ENCODE results near the gene PCGF6. TPM values are rescaled to one million over a fixed set of nuclear protein-coding genes. Genes with fewer than 3 reads are reported as not detected.

PCGF6 gene
- total RNA-seq, 1 experiment from 2014 or later, result 11.6 TPM

DNA sequence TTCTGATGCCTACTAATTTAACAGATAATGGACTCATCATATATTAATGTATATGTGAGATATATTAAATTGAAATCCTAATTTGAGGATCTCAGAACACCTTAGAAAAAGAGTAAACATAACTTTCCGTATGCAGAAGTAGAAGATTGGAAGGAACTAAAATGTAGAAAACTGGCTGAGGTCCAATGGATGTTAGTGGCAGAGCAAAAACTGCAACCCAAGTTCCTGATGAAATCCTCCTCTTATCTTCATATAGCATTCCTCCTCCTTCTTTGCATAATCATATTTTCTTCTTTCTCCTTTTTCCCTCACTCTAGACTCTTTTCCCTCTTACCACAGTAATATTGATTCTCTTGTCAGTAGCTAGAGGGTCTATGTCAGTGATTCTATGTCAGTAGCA, 68.0 kb downstream of the PCGF6 start:
- H3K4me2 ChIP-seq (ENCODE audit: low read length), result no peak overlapping the region
- H3K36me3 ChIP-seq (ENCODE audit: low read depth, low read length), result no peaks in the 10 kb centered on the region
- H3K27ac ChIP-seq (ENCODE audit: low read length), result no peak overlapping the region
- H3K9ac ChIP-seq (ENCODE audit: low read length), result no peak overlapping the region
- TF ChIP-seq EZH2 (IDR thresholded peaks at IDR 0.05; ENCODE audit: low read length, unreplicated experiment), result no peak
- TF ChIP-seq EZH2phosphoT487 (IDR thresholded peaks at IDR 0.05; ENCODE audit: borderline replicate concordance, low read length), result no peak
- TF ChIP-seq, protein P1, sequence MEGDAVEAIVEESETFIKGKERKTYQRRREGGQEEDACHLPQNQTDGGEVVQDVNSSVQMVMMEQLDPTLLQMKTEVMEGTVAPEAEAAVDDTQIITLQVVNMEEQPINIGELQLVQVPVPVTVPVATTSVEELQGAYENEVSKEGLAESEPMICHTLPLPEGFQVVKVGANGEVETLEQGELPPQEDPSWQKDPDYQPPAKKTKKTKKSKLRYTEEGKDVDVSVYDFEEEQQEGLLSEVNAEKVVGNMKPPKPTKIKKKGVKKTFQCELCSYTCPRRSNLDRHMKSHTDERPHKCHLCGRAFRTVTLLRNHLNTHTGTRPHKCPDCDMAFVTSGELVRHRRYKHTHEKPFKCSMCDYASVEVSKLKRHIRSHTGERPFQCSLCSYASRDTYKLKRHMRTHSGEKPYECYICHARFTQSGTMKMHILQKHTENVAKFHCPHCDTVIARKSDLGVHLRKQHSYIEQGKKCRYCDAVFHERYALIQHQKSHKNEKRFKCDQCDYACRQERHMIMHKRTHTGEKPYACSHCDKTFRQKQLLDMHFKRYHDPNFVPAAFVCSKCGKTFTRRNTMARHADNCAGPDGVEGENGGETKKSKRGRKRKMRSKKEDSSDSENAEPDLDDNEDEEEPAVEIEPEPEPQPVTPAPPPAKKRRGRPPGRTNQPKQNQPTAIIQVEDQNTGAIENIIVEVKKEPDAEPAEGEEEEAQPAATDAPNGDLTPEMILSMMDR (conservative IDR thresholded peaks at IDR 0.05; ENCODE audit: low read depth, low read length), result no peak
- no peak for ATAC-seq
- POLR2A ChIA-PET (ENCODE audit: unreplicated experiment), result no interaction called here
- peaks cover 4% of the 10 kb centered on the region; the same call in 1 of the 2 replicates for H3K4me1 ChIP-seq (ENCODE audit: insufficient read depth, low read length)
- no peaks in the 10 kb centered on the region for H3K9me2 ChIP-seq (replicated peaks; ENCODE audit: low read length)
- CTCF ChIA-PET, result no interaction called here
- intact Hi-C loops (cut with micrococcal nuclease), result no loop called here
- H3K79me2 ChIP-seq (ENCODE audit: low read length), result no peaks in the 10 kb centered on the region
- no peaks in the 10 kb centered on the region for H3F3A ChIP-seq (ENCODE audit: low read length, unreplicated experiment)
- H3K9me3 ChIP-seq (ENCODE audit: low read length), result no peaks in the 10 kb centered on the region
- no peak overlapping the region for H3K4me3 ChIP-seq (ENCODE audit: low read length)
- H4K20me1 ChIP-seq (ENCODE audit: low read length), result no peaks in the 10 kb centered on the region
- no TSS peak for BruUV-seq (replicated peaks)
- no peaks in the 10 kb centered on the region for H3K27me3 ChIP-seq (ENCODE audit: low read length)
- no peak for DNase-seq
- no peak overlapping the region for H2AFZ ChIP-seq (ENCODE audit: low read length)

DNA sequence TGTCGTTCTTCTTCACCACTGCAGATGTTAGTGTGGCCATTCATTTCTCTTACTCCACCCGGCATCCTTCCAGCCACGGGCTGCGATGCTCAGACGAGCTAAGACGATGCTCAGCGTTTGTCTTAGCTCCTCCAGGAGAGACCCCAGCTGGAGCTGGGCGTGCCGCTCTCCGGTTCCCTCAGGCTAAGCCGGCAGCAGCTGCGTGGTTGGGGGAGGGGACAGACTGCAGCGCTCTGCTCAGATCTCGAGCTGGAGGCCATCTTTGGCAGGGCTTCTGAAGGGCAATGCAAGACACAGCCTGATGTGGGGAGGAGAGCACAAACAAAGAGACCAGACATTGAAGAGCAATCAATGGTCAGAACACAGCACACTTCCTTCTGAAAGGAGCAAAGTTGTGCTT, 69.2 kb downstream of the PCGF6 start:
- intact Hi-C loops (cut with micrococcal nuclease), result no loop called here
- Histone ChIP-seq H2AFZ (ENCODE audit: low read length) (no peak overlapping the region), H3K4me2 (ENCODE audit: low read length) (no peak overlapping the region), H3K4me1 (ENCODE audit: insufficient read depth, low read length) (peaks cover 4% of the 10 kb centered on the region; the same call in 1 of the 2 replicates), H3K4me3 (ENCODE audit: low read length) (no peak overlapping the region), H3K9me3 (ENCODE audit: low read length) (no peaks in the 10 kb centered on the region), H3F3A (ENCODE audit: low read length, unreplicated experiment) (no peaks in the 10 kb centered on the region), H3K9ac (ENCODE audit: low read length) (no peak overlapping the region), H3K9me2 (replicated peaks; ENCODE audit: low read length) (no peaks in the 10 kb centered on the region), H4K20me1 (ENCODE audit: low read length) (no peaks in the 10 kb centered on the region), H3K27me3 (ENCODE audit: low read length) (no peaks in the 10 kb centered on the region), H3K27ac (ENCODE audit: low read length) (no peak overlapping the region), H3K79me2 (ENCODE audit: low read length) (no peaks in the 10 kb centered on the region), H3K36me3 (ENCODE audit: low read depth, low read length) (no peaks in the 10 kb centered on the region)
- TF ChIP-seq EZH2 (IDR thresholded peaks at IDR 0.05; ENCODE audit: low read length, unreplicated experiment) (no peak), EZH2phosphoT487 (IDR thresholded peaks at IDR 0.05; ENCODE audit: borderline replicate concordance, low read length) (no peak)
- TF ChIP-seq, protein P1 (conservative IDR thresholded peaks at IDR 0.05; ENCODE audit: low read depth, low read length), result no peak
- POLR2A ChIA-PET (ENCODE audit: unreplicated experiment), result no interaction called here
- no peak for DNase-seq
- no peak for ATAC-seq
- no TSS peak for BruUV-seq (replicated peaks)
- CTCF ChIA-PET, result no interaction called here

DNA sequence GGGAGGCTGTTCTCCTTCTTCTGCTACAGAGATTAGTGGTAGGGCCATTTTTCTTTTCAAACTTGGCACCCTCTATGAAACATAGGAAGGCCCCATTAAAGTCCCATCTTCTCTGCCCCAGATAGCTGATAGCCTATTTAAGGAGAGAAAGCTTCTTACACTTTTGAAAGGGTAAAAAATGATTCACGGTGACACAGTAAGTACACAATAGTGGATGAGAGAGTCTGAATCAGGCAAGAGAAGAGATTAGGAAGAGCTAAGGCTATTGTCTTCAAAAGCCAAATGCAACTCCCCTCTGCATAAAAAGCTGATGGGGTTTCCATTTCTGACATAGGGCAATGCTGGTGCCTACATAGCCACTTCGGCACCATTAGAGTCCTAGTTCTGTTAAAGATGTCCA, 70.4 kb downstream of the PCGF6 start:
- Histone ChIP-seq H3F3A (ENCODE audit: low read length, unreplicated experiment) (no peaks in the 10 kb centered on the region), H3K36me3 (ENCODE audit: low read depth, low read length) (no peaks in the 10 kb centered on the region), H4K20me1 (ENCODE audit: low read length) (no peaks in the 10 kb centered on the region), H3K27ac (ENCODE audit: low read length) (no peak overlapping the region), H3K27me3 (ENCODE audit: low read length) (no peaks in the 10 kb centered on the region), H2AFZ (ENCODE audit: low read length) (no peak overlapping the region), H3K4me2 (ENCODE audit: low read length) (0 out of 2 replicates have a peak overlapping the region, but pooled peaks have one; percentile 3), H3K79me2 (ENCODE audit: low read length) (no peaks in the 10 kb centered on the region), H3K9me2 (replicated peaks; ENCODE audit: low read length) (no peaks in the 10 kb centered on the region), H3K9me3 (ENCODE audit: low read length) (no peaks in the 10 kb centered on the region), H3K4me3 (ENCODE audit: low read length) (no peak overlapping the region), H3K9ac (ENCODE audit: low read length) (no peak overlapping the region), H3K4me1 (ENCODE audit: insufficient read depth, low read length) (peaks cover 4% of the 10 kb centered on the region; the same call in 1 of the 2 replicates)
- ChIA-PET CTCF (no interaction called here), POLR2A (ENCODE audit: unreplicated experiment) (interaction anchor here (0.6 kb wide), 1 partner anchor 116 kb away, joined by 3 read pairs; the partner anchor contains the start of gene PDCD11)
- no peak for TF ChIP-seq EZH2phosphoT487 (IDR thresholded peaks at IDR 0.05; ENCODE audit: borderline replicate concordance, low read length)
- no peak for TF ChIP-seq EZH2 (IDR thresholded peaks at IDR 0.05; ENCODE audit: low read length, unreplicated experiment)
- TF ChIP-seq, protein P1 (conservative IDR thresholded peaks at IDR 0.05; ENCODE audit: low read depth, low read length), result no peak
- no TSS peak for BruUV-seq (replicated peaks)
- ATAC-seq (peak; percentile 58), DNase-seq (peak; percentile 60)
- intact Hi-C loops (cut with micrococcal nuclease), result loop anchor here (1.0 kb wide), 1 partner anchor 15 kb away; no protein-coding TSS in a partner anchor
